GM12801 (cell line): ENCODE results near the gene TTC13.

ENCODE experiments used
- CTCF ChIP-seq: IDR thresholded peaks from one replicate; pipeline ENCODE4 v1.5.1; 2011; ENCODE audit warnings: control low read depth; ENCODE audit not compliant: insufficient read length; ENCODE audit errors: extremely low read depth

TTC13 gene

GRCh38 chr1:230965535-230965934, 13.1 kb downstream of the TTC13 start:
- TF ChIP-seq CTCF, result no peak

- TF ChIP-seq CTCF, result no peak
Observed at GRCh38 chr1:230964896-230965295, 13.8 kb downstream of the TTC13 start.

DNA sequence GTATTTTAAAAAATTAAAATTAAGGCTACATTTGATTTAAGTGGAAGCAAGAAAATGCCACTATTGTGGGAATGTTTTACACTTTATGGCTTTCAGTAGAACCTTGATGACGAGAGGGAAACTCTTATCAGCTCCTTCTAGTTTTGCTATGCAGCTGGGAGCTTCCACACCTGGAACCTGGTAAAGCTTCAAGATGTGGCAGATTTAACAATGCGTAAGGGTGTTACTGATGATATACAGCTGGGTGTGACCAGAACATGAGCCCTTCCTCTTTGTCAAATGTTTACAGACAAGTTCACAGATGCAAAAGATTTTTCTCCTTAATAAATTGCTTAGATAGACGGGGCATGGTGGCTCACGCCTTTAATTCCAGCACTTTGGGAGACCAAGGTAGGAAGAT, 20.3 kb downstream of the TTC13 start:
- TF ChIP-seq CTCF, result no peak

- no peak for TF ChIP-seq CTCF
Observed at GRCh38 chr1:230957580-230957989, 21.1 kb downstream of the TTC13 start.

DNA sequence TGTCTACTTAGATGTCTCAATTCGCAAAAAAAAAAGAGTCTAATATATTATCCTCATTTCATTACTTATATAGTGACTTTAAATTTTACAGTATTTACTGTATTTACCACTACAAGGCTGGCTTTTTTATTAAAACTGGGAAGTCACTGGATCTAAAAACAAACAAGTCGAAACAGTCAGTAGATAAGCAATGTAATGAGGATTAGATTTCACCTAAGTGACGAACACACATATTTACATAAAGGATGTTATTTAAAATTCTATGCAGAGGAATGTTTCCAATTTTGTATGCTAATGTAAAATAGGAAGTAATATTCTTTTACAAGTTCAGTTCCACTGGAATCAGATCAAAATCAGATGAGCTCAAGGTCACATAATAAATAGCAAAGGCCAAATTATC, 28.3 kb downstream of the TTC13 start:
- TF ChIP-seq CTCF, result no peak

- no peak for TF ChIP-seq CTCF
Observed at GRCh38 chr1:230948903-230949302, 29.8 kb downstream of the TTC13 start.

GRCh38 chr1:230948301-230948700, 30.4 kb downstream of the TTC13 start:
- TF ChIP-seq CTCF, result no peak
